NCI-H2227 (cell line): ENCODE data around the gene UBXN11.

Experiments
- DNase-seq: peaks from one replicate; lab custom pipeline; 2025; ENCODE audit not compliant: unreplicated experiment; lab: John Stamatoyannopoulos, UW

UBXN11 gene

GRCh38 chr1:26269198-26269550 is 37.3 kb downstream of the UBXN11 start:
- DNase-seq, result no peak

GRCh38 chr1:26268290-26269197 is 37.9 kb downstream of the UBXN11 start:
- DNase-seq, result no peak

- no peak for DNase-seq
Observed at GRCh38 chr1:26265405-26265804, 41.0 kb downstream of the UBXN11 start.

- no peak for DNase-seq
Observed at GRCh38 chr1:26263212-26263611, 43.2 kb downstream of the UBXN11 start.

GRCh38 chr1:26259578-26259977 is 46.9 kb downstream of the UBXN11 start:
- DNase-seq, result no peak

GRCh38 chr1:26259005-26259404 is 47.4 kb downstream of the UBXN11 start:
- DNase-seq, result no peak

- no peak for DNase-seq
Observed at GRCh38 chr1:26257222-26257621, 49.2 kb downstream of the UBXN11 start.

GRCh38 chr1:26254404-26254803 is 52.0 kb downstream of the UBXN11 start:
- DNase-seq, result no peak

- DNase-seq, result no peak
Observed at GRCh38 chr1:26252718-26253117, 53.7 kb downstream of the UBXN11 start.

- DNase-seq, result no peak
Observed at GRCh38 chr1:26239936-26240335, 66.5 kb downstream of the UBXN11 start.

- DNase-seq, result no peak
Observed at GRCh38 chr1:26237230-26237966, 69.0 kb downstream of the UBXN11 start.

- peak; percentile 52 for DNase-seq
Observed at GRCh38 chr1:26234644-26235370, 71.6 kb downstream of the UBXN11 start.

- peak; percentile 99 for DNase-seq
Observed at GRCh38 chr1:26233903-26234643, 72.4 kb downstream of the UBXN11 start, which contains the start of gene CEP85. CEP85 (plus strand) TSS chr1:26234200; CDS start chr1:26239784, 5,584 bp downstream.
